Fibroblast of lung (primary cell): ENCODE data around the gene ARHGEF38. TPM values are rescaled to one million over a fixed set of nuclear protein-coding genes. Genes with fewer than 3 reads are reported as not detected.

ENCODE experiments used
- DNase-seq, 2 donors: peaks; one replicate each; pipeline versions ENCODE4 v3.0.0 to v3.0.0-alpha.2; 2010; ENCODE audit warnings: low read depth in 2 of 2
- H2AFZ ChIP-seq: 2 replicates; pipeline ENCODE4 v1.5.1; 2012; ENCODE audit warnings: low read length, control low read depth, inconsistent platforms
- H3K27ac ChIP-seq: 2 replicates; pipeline ENCODE4 v1.5.1; 2011; ENCODE audit warnings: low read length, control low read depth; ENCODE audit not compliant: insufficient read depth
- H3K27me3 ChIP-seq: 2 replicates; pipeline ENCODE4 v1.5.1; 2011; ENCODE audit warnings: mild to moderate bottlenecking, low read length; ENCODE audit not compliant: control insufficient read depth, insufficient read depth
- H3K36me3 ChIP-seq: 2 replicates; pipeline ENCODE4 v1.5.1; 2011; ENCODE audit warnings: low read length; ENCODE audit not compliant: control insufficient read depth, insufficient read depth
- H3K4me1 ChIP-seq: 2 replicates; pipeline ENCODE4 v1.5.1; 2011; ENCODE audit warnings: low read length; ENCODE audit not compliant: control insufficient read depth, insufficient read depth; ENCODE audit errors: extremely low read depth
- H3K4me2 ChIP-seq: 2 replicates; pipeline ENCODE4 v1.5.1; 2011; ENCODE audit warnings: low read length, control low read depth; ENCODE audit not compliant: insufficient read depth; ENCODE audit errors: extremely low read depth
- H3K4me3 ChIP-seq, 4 experiments: fragments of 200-600 bp in 1 of 4; sonication (generic) in 1 of 4; replicated peaks in 1 of 4; 2 replicates each; pipeline ENCODE4 v1.5.1; 2011 to 2016; ENCODE audit warnings: low read length in 4 of 4, low read depth in 3 of 4, mild to moderate bottlenecking in 3 of 4, control low read depth in 2 of 4, inconsistent platforms in 1 of 4, mixed read lengths in 1 of 4; ENCODE audit not compliant: insufficient read depth in 1 of 4; ENCODE audit errors: control extremely low read depth in 1 of 4
- H3K79me2 ChIP-seq: 2 replicates; pipeline ENCODE4 v1.5.1; 2012; ENCODE audit warnings: mild to moderate bottlenecking, low read length, inconsistent platforms; ENCODE audit not compliant: control insufficient read depth, insufficient read depth
- H3K9ac ChIP-seq: 2 replicates; pipeline ENCODE4 v1.5.1; 2011; ENCODE audit warnings: mild to moderate bottlenecking, low read length, control low read depth; ENCODE audit not compliant: insufficient read depth
- H3K9me3 ChIP-seq: 2 replicates; pipeline ENCODE4 v1.5.1; 2012; ENCODE audit warnings: low read depth, low read length; ENCODE audit not compliant: control insufficient read depth, insufficient read depth
- H4K20me1 ChIP-seq: 2 replicates; pipeline ENCODE4 v1.5.1; 2011; ENCODE audit warnings: low read length; ENCODE audit not compliant: control insufficient read depth, insufficient read depth; ENCODE audit errors: extremely low read depth
- EZH2 ChIP-seq: IDR thresholded peaks from 2 replicates; pipeline ENCODE4 v1.5.1; 2012; ENCODE audit warnings: low read length, control low read depth, mild to moderate bottlenecking; ENCODE audit errors: missing control alignments
- polyA plus RNA-seq, 2 donors: library from polyadenylated mRNA; depleted of rRNA in 1 of 2; stranded (reverse) in 1 of 2; unstranded in 1 of 2; fragments of >200 nt; gene quantifications; 2 replicates each; pipeline ENCODE4 v1.2.1, GENCODE V29; 2011 to 2012; ENCODE audit warnings: missing spikeins in 1 of 2
- total RNA-seq: library from RNA; depleted of rRNA; stranded (reverse); fragments of >200 nt; gene quantifications from 2 replicates; pipeline ENCODE4 v1.2.1, GENCODE V29; 2014
- TF ChIP-seq, protein P1 (sequence below), 2 donors: IDR thresholded peaks in 1 of 2; conservative IDR thresholded peaks in 1 of 2; 1 replicate in 1 of 2; 2 replicates in 1 of 2; pipeline ENCODE4 v1.5.1; 2011 to 2012; ENCODE audit warnings: low read length in 2 of 2, control low read depth in 1 of 2, inconsistent platforms in 1 of 2, low read depth in 1 of 2, mild to moderate bottlenecking in 1 of 2

The ARHGEF38 gene
- total and polyA plus RNA-seq, 2 donors (not counting 1 experiment from before 2014, with no cell fraction given) = not detected

DNA sequence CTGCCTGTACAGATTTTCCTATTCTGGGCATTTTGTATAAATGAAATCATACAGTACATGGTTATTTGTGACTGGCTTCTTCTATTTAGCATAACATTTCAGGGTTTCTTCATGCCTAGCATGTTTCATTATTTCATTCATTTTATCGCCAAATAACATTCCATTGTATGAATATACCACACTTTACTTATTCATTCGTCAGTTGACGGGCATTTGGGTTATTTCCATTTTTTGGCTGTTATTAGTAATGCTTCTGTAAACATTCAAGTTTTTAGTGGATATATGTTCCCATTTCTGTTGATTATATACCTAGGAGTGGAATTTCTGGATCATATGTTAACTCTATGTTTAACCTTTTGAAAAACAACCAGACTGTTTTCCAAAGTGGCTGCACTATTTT lies 108.6 kb downstream of the ARHGEF38 start:
- no peaks in the 10 kb centered on the region for H3K9me3 ChIP-seq
- no peak for DNase-seq
- H3K27ac ChIP-seq = no peak overlapping the region
- no peaks in the 10 kb centered on the region for H3K4me1 ChIP-seq
- H3K27me3 ChIP-seq = no peaks in the 10 kb centered on the region
- H3K4me2 ChIP-seq = no peak overlapping the region
- H3K36me3 ChIP-seq = no peaks in the 10 kb centered on the region
- H4K20me1 ChIP-seq = no peaks in the 10 kb centered on the region
- TF ChIP-seq, protein P1, sequence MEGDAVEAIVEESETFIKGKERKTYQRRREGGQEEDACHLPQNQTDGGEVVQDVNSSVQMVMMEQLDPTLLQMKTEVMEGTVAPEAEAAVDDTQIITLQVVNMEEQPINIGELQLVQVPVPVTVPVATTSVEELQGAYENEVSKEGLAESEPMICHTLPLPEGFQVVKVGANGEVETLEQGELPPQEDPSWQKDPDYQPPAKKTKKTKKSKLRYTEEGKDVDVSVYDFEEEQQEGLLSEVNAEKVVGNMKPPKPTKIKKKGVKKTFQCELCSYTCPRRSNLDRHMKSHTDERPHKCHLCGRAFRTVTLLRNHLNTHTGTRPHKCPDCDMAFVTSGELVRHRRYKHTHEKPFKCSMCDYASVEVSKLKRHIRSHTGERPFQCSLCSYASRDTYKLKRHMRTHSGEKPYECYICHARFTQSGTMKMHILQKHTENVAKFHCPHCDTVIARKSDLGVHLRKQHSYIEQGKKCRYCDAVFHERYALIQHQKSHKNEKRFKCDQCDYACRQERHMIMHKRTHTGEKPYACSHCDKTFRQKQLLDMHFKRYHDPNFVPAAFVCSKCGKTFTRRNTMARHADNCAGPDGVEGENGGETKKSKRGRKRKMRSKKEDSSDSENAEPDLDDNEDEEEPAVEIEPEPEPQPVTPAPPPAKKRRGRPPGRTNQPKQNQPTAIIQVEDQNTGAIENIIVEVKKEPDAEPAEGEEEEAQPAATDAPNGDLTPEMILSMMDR (conservative IDR thresholded peaks at IDR 0.05 in 1 of 2, IDR thresholded peaks at IDR 0.05 in 1 of 2; ENCODE audit: low read depth in 1 of 2, low read length in 2 of 2) = no peak
- no peak for TF ChIP-seq EZH2
- H3K79me2 ChIP-seq = no peaks in the 10 kb centered on the region
- no peak overlapping the region for H2AFZ ChIP-seq
- H3K9ac ChIP-seq = no peak overlapping the region
- no peak overlapping the region for H3K4me3 ChIP-seq

DNA sequence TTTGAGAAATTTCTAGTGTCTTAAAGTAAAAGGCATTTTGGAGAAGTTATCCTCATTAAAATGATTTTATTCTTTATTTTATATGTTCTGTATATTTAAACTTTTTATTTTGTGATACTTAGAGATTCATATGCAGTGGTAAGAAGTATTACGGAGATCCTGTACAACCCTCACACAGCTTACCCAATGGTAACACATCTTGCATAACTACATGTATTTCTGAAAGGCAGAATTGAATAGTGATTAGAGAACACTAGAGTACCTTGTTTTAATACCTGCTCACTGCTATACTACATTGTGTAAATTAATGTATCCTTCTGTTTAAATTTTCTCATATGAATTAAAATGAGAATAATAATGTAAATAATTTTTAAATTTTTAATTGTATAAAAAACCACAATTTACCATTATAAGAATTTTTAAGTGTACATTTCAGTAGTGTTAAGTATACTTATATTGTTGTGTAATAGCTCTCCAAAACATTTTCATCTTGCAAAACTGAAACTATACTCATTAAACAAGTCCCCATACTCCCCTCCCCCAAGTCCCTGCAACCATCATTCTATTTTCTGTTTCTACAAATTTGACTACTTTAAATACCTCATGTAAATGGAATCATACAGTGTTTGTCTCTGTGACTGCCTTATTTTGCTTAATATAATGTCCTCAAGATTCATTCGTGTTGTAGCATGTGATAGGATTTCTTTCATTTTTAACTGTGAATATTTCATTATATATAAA lies 110.7 kb downstream of the ARHGEF38 start:
- Histone ChIP-seq H3K4me3 (no peak overlapping the region), H3K79me2 (no peaks in the 10 kb centered on the region), H2AFZ (no peak overlapping the region), H3K9ac (no peak overlapping the region), H4K20me1 (no peaks in the 10 kb centered on the region), H3K27me3 (no peaks in the 10 kb centered on the region), H3K9me3 (no peaks in the 10 kb centered on the region), H3K36me3 (no peaks in the 10 kb centered on the region), H3K27ac (no peak overlapping the region), H3K4me1 (no peaks in the 10 kb centered on the region), H3K4me2 (no peak overlapping the region)
- DNase-seq = no peak
- TF ChIP-seq EZH2 = no peak
- TF ChIP-seq, protein P1 (conservative IDR thresholded peaks at IDR 0.05 in 1 of 2, IDR thresholded peaks at IDR 0.05 in 1 of 2; ENCODE audit: low read depth in 1 of 2, low read length in 2 of 2) = no peak

DNA sequence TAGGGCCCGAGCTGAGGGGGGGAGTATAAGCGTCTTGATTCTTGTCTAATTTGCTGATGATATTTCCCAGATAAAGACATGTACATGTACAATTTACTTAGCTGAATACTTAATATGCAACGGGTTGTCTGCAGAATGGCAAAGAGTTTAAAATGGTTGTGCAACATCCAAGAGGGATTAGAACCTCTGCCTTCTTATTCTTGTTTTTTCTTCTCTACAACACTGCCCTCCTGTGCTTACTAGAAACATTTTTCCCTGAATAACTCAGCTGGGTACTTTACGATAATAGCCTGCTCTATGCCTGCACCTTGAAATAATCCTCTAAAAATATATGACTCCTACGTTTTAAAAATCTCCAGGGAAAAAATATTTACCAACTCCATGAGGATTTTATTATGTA lies 114.3 kb downstream of the ARHGEF38 start:
- H2AFZ ChIP-seq = no peak overlapping the region
- H3K9ac ChIP-seq = no peak overlapping the region
- H3K4me1 ChIP-seq = no peaks in the 10 kb centered on the region
- no peaks in the 10 kb centered on the region for H3K36me3 ChIP-seq
- no peak overlapping the region for H3K4me3 ChIP-seq
- no peak overlapping the region for H3K27ac ChIP-seq
- TF ChIP-seq, protein P1 (conservative IDR thresholded peaks at IDR 0.05 in 1 of 2, IDR thresholded peaks at IDR 0.05 in 1 of 2; ENCODE audit: low read depth in 1 of 2, low read length in 2 of 2) = peak; percentile 28 to 36
- TF ChIP-seq EZH2 = no peak
- H3K4me2 ChIP-seq = no peak overlapping the region
- DNase-seq = peak; percentile 26 to 78
- H4K20me1 ChIP-seq = no peaks in the 10 kb centered on the region
- H3K9me3 ChIP-seq = no peaks in the 10 kb centered on the region
- H3K79me2 ChIP-seq = no peaks in the 10 kb centered on the region
- no peaks in the 10 kb centered on the region for H3K27me3 ChIP-seq
